HG02981 (cell line): ENCODE data around the gene FAF1.

Experiments used
- ATAC-seq: cut with Tn5 transposase; IDR thresholded peaks from one replicate; pipeline ENCODE4 v1.9.1; 2021; ENCODE audit warnings: mild to moderate bottlenecking, moderate library complexity; ENCODE audit not compliant: unreplicated experiment

Gene FAF1

DNA sequence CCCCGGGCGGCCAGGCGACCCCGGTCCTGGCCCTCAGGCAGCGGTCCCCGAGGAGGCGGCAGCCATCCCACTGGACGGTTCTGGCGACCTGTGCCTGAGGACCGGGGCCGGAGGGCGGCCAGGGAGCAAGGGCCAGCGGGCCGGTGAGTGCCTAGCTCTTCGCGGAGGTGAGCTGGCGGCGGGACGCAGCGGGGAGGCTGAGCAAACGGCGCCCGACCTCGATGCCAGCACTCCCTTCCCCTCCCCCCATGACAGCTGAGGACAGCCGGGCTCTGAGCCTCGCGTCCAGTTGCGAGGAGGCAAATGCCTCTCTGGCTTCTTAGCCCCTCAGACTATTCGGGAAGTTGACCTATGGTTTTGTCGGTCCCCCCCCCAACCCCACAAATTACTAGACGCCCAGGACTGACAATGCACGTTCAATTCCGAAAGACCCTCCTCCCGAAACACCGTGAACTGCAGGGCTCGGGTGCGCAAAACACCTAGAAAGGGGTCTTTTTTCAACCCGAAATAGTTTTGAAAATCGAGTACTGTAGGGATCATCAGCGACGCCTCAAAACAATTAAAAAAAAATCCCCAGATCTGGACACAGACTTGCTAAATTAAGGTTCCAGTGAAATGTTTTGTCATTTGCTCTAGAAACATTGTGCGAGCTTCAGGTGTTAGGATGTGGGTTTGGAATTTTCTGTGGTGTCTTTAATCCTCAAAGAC lies 18.2 kb upstream of the FAF1 start:
- ATAC-seq = peak; percentile 32

DNA sequence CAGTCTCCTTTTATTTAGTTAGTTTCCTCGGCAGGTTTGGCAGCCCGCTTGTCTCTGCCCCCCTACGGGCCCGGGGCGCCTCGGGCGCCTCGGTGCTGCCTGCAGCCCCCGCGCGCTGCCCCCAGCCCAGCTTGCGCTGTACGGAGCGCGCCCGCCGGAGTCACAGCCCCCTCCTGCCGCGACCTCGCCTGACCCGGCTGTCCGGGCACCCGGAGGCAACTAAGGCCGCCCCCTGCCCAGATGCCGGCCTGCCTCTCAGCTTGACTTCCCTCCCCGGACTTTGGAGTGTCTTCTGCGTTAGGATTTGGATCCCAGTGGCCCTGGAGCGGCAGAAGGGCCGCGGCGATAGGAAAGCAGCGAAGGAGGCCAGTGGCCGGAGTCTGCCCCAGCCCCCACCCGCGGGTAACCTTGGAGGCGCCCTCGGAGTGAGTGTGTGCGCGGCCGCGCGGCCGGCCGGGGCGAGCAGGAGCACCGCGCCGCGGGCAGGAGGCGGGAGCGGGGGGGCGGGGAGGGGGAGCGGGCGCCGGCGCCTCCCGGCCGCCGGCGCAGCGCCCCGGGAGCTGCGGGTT lies 17.6 kb upstream of the FAF1 start:
- ATAC-seq = peak; percentile 53

DNA sequence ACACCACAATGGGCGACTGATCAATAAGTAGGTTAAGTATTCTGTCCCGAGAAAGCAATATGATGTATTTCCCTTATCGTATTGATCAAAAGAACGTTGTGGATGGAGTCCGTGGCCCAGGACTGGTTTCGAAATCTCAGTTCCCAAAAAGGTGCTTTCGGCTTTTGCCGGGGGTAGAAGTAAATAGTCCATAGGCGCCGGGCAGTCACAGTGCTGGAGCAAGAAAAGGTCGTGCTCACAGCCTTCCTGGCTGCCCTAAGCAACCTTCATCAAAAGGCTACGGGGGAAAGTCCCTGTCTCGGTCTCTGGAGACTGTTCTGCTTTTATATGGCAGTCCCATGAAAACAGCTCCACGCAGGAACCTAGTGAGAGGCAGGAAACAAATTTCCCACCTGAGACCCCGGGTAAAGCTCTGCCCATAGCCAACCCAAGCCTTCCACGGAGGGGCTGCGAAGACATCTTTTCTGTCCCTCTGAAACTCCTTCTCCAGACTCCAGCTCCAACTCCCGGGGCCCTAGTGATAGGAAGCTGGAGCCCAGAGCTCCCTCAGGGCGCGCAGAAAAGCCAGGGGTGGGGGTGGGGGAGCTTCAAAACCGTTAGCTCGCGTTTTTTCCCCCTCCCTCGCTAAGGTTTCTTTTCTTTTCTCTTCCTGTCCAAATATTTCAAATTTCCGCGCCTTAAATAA lies 17.0 kb upstream of the FAF1 start:
- ATAC-seq = peak; percentile 55

DNA sequence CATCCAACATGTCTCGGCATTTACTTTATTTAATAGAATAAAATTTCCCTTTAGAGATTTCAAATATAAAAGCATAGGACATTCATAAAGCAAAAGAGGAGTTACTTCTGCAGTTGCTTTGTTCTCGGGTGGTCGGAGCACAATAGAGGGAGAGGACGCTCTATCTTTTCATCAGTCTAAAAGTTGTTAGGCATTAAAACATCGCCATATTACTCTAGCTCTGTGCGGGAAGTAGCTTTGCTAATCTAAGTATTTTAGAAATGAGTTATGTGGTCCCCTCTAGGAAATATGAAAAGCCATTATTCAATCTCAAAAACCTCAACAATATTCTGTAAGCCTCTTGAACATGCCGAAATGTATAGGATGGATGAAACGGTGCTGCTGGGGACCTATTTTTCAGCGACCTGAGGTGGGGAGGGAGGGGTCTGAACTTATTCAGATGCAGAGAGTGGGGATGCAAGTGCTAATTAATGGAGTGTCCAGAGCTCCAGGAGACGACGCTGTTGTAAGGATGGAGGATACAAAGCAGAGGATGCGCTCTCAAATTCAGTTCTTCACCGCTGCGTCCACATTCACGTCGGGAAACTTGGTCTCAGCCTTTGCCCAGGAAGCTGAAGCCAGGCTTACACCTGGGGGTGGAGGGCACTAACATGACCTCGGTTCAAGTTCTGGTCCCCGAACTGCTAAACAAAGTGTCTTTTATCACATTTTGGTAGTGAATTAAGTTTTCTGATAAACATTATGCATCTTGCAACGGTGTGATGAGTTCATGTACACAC lies 16.2 kb upstream of the FAF1 start:
- peak; percentile 2 for ATAC-seq

DNA sequence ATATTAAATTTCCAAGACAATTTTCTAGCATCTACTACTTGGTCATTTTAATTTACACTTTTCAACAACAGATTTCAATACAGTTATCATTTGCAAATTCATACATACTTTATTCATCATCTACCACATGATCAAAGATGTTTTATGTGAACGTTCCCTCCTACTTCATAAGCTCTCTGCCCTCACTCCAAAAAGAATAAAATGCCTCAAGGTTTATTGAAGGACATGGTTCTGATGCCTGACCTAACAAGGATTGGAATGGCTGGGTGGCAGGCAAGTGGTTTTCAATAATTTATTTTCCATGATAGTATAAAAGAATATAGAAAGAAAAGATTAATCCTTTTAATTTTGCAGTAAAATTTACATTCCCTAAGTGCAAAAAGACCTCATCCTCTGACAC lies 15.4 kb upstream of the FAF1 start:
- no peak for ATAC-seq

DNA sequence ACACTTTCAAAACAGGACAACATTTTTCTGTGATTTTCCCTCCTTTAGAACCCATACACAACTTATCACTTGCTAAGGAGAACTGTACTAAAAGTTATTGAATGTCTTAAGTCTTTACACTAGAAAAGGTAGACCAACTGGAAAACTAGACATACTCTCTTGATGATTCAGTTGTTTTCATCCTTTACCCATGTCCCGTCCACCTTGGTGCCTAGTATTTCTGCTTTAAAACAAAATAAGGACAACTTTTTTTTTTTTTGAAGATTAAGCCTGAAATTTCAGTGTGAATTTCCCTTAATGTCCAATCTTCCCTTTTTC lies 14.5 kb upstream of the FAF1 start:
- no peak for ATAC-seq

DNA sequence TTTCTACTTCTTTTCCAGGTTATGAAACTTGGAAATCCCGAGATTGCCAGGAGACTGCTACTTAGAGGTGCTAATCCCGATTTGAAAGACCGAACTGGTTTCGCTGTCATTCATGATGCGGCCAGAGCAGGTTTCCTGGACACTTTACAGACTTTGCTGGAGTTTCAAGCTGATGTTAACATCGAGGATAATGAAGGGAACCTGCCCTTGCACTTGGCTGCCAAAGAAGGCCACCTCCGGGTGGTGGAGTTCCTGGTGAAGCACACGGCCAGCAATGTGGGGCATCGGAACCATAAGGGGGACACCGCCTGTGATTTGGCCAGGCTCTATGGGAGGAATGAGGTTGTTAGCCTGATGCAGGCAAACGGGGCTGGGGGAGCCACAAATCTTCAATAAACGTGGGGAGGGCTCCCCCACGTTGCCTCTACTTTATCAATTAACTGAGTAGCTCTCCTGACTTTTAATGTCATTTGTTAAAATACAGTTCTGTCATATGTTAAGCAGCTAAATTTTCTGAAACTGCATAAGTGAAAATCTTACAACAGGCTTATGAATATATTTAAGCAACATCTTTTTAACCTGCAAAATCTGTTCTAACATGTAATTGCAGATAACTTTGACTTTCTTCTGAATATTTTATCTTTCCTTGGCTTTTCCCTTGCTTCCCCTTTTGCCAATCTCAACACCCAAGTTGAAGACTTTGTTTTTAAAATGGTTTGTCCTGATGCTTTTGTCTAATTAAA lies 14.0 kb upstream of the FAF1 start:
- no peak for ATAC-seq

DNA sequence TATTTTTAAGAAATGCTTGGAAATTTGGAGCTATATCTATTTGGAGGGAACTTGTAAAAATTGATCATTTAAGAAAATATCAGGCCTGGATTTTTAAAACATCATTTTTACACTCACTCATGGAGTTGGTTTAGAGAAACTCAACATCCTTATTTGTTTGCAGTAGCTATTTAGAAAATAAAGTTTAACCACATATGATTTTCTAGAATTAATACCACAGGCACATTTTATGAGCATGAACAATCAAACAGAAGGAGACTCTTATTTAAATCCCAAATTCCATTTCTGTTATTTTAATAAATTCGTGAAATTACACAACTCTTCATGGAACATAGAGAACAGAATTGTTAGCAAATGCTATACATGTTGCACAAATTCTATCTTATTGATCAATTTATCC lies 13.2 kb upstream of the FAF1 start:
- no peak for ATAC-seq

DNA sequence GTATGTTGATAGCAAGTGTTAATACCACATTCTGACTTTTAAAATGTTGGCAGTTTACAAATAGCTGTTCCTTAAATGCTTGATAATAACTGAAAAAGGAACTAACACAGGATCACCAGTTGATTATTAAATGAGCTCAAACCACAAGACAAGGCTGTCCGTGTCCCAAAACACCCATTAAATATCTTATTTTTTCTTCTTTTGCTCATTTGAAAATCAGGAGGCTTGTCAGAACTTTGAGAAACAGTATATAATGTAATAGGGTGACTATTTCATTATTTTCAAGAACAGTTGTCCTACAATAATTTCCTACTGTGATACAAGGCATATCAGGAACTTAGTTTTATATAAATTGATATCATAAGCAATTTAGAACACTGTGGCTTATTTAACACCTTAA lies 12.7 kb upstream of the FAF1 start:
- ATAC-seq = no peak

DNA sequence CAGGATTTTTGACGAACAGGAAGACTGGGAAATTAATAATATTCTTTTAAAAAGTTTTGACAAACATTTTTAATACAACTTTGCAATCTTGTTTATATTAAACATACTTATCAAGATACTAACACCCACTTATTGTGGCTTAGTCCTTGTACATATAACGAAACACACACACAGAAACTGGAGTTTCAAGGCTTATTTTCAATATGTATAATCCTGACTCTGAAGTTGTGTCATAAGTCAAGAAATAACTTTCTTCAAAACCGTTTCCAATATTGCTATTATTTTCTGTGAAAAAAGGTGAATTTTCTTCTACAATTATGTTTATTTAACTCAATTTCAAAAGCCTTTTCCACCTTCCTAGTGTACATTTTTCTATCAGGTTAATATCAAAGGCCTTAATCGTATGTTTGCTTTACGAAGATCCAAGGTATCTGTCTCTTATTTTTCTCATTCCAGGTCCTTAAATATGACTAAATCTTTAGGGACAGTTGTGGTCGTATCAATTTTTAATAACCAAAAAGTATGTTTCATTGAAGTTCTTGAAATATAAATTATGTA lies 11.8 kb upstream of the FAF1 start:
- no peak for ATAC-seq

DNA sequence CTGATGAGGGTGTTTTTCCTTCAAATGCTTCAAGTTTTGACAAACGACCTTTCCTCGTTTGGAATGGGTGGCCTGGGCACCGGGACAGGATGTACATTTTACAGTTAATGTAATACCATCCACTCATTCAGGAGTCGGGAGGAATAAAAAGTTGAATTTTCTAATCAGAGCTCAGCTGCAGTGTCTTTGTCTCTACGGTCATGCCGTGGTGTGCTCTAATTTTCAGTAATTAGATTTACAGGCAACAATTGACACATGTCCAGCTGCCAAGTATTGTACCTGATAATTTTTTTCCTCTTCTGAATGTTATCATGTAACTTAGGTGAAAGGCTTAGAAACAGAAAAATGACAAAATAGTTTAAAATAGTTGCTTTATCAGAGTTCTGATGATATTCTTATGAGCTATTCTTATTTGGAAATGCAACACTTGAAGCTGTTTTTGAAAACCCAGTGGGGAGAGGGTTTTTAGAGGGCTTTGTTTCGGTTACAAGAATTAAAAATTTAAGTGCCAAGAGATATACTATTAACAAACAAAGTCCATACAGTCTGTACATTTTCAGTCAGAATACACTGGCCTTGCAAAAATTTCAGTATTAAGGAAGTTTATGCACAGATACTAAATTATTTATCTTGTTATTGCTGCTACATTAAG lies 11.0 kb upstream of the FAF1 start:
- no peak for ATAC-seq

DNA sequence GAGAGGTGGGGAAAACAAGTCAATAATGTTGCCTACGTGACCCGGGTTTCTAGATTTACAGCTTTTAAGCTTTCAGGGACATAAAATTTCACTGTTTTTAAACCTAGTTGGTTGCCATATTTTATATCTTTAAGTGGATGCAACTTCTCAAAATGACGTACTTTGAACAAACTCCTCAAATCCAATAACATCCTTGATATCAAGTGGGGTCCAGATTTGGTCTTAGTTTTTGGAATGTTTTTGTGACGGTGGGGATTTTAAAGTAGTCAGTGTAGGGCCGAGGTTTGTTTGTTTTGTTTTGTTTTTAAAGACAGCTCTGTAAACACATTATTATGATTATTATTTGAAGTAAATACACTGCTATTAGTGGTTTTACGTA lies 10.4 kb upstream of the FAF1 start:
- no peak for ATAC-seq

DNA sequence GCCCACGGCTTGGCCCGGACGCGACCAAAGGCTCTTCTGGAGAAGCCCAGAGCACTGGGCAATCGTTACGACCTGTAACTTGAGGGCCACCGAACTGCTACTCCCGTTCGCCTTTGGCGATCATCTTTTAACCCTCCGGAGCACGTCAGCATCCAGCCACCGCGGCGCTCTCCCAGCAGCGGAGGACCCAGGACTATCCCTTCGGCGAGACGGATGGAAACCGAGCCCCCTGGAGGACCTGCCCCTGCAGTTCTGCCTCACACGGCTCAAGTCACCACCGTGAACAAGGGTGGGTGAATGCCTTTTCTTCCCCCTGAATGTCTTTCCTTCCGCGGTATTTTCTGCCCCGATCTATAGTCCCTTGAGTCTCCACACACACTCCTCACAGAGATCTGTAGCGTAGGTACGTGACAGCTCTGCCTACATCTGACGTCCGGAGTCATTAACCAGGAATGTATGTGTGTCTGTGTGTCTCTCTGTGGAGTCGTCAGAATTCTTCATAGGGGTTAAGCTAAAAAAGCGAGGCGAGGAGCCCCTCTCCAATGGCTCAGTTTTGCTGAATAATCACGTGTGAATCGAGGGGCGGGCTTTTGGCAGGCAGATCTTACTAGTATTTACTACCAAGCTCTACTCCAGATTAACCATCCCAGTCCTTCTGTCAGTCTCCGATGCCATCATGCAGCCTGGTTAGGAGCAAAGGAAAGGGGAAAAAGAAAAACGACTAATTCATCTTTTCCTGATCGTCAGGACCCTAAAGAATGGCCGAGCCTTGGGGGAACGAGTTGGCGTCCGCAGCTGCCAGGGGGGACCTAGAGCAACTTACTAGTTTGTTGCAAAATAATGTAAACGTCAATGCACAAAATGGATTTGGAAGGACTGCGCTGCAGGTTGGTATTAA lies 9.8 kb upstream of the FAF1 start, which contains the start of gene CDKN2C:
TSS of gene CDKN2C (plus strand) at position 635 of the 898 bp plus-strand sequence. CDS start at position 759, 124 bp downstream.
- ATAC-seq = peak; percentile 26

DNA sequence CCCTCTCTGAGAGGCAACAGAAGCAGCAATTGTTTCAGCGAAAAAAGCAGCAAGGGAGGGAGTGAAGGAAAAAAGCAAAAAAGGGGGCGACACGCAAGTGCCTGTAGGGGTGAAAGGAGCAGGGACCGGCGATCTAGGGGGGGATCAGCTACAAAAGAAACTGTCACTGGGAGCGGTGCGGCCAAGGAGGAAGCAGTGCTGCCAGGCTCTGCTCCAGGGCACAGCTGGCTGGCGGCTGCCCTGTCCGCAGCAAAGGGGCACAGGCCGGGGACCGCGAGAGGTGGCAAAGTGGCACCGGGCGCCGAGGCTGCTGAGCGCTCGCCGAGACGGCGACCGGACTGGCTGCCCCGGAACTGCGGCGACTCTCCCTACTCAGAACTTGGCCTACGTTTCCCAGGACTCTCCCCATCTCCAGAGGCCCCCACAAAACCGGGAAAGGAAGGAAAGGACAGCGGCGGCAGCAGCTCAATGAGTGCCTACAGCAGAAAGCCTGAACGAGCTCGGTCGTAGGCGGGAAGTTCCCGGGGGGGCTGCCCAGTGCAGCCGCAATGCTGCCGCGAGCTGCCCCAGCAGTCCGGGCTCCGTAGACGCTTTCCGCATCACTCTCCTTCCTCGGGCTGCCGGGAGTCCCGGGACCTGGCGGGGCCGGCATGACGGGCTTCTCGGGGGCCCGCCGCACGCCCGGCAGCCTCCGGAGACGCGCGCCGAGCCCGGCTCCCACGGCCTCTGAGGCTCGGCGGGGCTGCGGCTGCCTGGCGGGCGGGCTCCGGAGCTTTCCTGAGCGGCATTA lies 8.9 kb upstream of the FAF1 start:
- ATAC-seq = peak; percentile 19

DNA sequence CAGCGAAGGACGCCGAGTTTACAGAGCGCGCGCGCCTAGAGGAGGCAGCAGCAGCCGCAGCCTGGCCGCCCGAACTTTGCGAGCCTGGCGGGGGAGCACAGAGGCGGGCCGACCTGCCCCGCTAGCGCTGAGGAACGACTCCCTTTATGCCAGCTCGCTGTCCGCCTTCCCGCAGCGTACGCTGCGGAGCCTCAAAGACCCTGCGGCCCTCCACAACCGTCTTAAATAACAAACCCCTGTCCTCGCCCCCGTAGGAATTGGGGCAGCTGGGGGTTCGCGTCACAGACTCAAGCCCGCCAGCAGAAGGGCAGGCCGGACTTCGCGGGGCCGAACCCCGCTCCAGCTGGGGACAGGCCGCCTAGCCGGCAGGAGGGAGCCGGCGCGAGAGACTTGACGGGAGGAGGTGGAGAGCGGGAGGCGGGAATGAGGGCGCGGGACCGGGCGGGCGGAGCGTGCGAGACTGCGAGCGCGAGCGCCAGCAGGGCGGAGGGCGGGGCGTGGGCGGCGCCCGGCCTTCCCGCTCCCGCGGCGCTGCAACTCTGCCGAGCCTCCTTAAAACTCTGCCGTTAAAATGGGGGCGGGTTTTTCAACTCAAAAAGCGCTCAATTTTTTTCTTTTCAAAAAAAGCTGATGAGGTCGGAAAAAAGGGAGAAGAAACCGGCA lies 8.2 kb upstream of the FAF1 start:
- peak; percentile 61 for ATAC-seq

DNA sequence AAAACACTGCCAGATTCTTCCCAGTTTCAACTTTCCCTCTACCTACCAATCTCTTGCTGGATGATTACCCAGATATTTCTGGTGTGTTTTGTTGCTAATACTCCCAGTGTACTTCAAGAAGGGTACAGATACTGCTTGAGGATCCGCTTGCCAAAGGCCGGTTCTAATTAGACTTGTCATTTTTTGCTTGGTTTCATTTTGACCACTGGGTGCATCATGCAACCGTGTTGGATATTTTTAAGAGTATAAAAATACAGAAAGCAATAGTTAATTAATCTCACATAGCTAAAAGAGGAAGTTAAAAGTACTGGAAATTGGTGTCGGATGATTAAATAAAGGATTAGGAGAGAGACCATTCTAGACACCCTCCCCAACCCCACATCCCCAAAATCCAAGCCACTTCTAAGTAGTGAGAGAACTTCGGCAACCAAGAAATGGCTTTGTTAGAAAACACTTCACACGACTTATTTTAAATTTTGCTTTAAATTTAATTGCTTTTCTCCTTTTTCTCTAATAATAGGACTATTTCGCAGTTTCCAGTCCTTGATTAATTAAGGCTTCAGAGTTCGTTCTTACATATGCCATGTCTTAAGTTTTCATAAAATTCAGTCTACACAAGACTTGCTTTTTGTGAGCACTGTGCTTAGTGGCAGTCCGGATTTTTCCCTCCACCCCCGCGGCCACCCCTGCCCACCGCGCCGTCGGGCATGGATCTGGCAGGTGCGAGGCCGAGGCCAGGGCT lies 7.5 kb upstream of the FAF1 start:
- no peak for ATAC-seq

DNA sequence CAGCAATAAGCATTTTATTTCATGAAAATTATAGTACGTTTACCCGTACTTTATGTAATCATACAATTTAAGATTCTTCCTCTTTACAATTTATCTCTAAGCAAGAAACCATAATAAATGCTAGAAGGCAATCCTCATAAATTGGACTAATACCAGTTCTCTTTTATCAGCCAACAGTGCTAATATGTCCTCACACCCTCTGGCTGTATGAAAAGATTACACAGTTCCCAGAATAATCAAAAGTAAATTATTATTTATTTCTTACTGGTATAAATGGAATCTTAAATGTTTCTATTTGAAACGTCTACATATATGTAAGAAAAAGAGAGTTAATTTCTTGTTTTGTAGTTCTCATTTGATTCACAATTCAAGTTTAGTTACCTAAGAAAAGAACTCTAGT lies 6.9 kb upstream of the FAF1 start:
- ATAC-seq = no peak
